HL-60 (cell line): Measurements from ENCODE around the gene HIP1.

Experiments used
- GABPA ChIP-seq: IDR thresholded peaks from 2 replicates; pipeline ENCODE4 v1.6.1; 2012; ENCODE audit warnings: low read depth
- POLR2AphosphoS5 ChIP-seq: IDR thresholded peaks from 2 replicates; pipeline ENCODE4 v1.6.1; 2012; ENCODE audit warnings: low read depth
- TF ChIP-seq, protein P1 (sequence below): IDR thresholded peaks from 2 replicates; pipeline ENCODE4 v1.6.1; 2012; ENCODE audit warnings: low read depth; ENCODE audit not compliant: insufficient replicate concordance
- TF ChIP-seq, protein P2 (sequence below): IDR thresholded peaks from one replicate; pipeline ENCODE4 v1.5.1; 2011; ENCODE audit warnings: low read length, control low read depth, inconsistent platforms; ENCODE audit not compliant: insufficient read depth

DNA sequence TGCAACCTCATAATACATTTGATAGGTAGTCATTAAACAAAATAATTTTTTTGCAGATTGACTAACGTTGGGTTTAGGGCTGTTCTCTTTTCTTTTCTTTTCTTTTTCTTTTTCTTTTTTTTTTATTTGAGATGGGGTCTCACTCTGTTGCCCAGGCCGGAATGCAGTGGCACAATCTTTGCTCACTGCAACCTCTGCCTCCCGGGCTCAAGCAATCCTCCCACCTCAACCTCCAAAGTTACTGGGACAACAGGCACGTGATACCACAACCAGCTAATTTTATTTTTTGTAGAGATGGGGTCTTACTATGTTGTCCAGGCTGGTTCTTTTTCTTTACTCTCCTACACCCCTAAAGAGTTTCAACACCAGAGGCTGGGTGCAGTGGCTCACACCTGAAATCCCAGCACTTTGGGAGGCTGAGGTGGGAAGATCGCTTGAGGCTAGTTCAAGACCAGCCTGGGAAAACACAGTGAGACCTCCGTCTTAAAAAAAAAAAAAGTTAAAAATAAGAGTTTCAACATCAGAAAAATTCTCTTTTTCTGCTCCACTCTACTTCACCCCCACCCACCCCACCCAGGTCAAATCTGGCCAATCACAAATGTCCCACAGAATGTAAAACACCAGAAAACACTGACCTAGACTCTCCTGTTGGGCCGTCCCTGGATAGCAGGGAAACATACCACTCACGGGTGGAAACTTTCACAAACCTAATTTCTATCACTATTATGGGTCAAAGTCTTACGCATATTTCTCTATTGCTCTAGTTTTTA lies 3.0 kb downstream of the HIP1 start:
- TF ChIP-seq, protein P1, sequence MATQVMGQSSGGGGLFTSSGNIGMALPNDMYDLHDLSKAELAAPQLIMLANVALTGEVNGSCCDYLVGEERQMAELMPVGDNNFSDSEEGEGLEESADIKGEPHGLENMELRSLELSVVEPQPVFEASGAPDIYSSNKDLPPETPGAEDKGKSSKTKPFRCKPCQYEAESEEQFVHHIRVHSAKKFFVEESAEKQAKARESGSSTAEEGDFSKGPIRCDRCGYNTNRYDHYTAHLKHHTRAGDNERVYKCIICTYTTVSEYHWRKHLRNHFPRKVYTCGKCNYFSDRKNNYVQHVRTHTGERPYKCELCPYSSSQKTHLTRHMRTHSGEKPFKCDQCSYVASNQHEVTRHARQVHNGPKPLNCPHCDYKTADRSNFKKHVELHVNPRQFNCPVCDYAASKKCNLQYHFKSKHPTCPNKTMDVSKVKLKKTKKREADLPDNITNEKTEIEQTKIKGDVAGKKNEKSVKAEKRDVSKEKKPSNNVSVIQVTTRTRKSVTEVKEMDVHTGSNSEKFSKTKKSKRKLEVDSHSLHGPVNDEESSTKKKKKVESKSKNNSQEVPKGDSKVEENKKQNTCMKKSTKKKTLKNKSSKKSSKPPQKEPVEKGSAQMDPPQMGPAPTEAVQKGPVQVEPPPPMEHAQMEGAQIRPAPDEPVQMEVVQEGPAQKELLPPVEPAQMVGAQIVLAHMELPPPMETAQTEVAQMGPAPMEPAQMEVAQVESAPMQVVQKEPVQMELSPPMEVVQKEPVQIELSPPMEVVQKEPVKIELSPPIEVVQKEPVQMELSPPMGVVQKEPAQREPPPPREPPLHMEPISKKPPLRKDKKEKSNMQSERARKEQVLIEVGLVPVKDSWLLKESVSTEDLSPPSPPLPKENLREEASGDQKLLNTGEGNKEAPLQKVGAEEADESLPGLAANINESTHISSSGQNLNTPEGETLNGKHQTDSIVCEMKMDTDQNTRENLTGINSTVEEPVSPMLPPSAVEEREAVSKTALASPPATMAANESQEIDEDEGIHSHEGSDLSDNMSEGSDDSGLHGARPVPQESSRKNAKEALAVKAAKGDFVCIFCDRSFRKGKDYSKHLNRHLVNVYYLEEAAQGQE: no peak
- TF ChIP-seq, protein P2, sequence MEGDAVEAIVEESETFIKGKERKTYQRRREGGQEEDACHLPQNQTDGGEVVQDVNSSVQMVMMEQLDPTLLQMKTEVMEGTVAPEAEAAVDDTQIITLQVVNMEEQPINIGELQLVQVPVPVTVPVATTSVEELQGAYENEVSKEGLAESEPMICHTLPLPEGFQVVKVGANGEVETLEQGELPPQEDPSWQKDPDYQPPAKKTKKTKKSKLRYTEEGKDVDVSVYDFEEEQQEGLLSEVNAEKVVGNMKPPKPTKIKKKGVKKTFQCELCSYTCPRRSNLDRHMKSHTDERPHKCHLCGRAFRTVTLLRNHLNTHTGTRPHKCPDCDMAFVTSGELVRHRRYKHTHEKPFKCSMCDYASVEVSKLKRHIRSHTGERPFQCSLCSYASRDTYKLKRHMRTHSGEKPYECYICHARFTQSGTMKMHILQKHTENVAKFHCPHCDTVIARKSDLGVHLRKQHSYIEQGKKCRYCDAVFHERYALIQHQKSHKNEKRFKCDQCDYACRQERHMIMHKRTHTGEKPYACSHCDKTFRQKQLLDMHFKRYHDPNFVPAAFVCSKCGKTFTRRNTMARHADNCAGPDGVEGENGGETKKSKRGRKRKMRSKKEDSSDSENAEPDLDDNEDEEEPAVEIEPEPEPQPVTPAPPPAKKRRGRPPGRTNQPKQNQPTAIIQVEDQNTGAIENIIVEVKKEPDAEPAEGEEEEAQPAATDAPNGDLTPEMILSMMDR: no peak
- TF ChIP-seq POLR2AphosphoS5: no peak
- TF ChIP-seq GABPA: no peak
